Keratinocyte (primary cell): ENCODE data around the gene PSMD7.

Experiments
- CTCF ChIP-seq, 3 experiments: IDR thresholded peaks in 1 of 3; conservative IDR thresholded peaks in 1 of 3; optimal IDR thresholded peaks in 1 of 3; 2 replicates in 2 of 3; 3 replicates in 1 of 3; pipeline versions ENCODE3 to v1.5.1; 2011; ENCODE audit warnings: low read length in 3 of 3, mild to moderate bottlenecking in 3 of 3, moderate library complexity in 2 of 3, control low read depth in 1 of 3, inconsistent platforms in 1 of 3; ENCODE audit not compliant: insufficient read depth in 2 of 3; ENCODE audit errors: extremely low read depth in 1 of 3
- EZH2 ChIP-seq: IDR thresholded peaks from one replicate; pipeline ENCODE4 v1.6.1; 2012; ENCODE audit warnings: inconsistent platforms, mild to moderate bottlenecking, low read length, moderate library complexity

GRCh38 chr16:74304835-74305176, 8.2 kb downstream of the PSMD7 start:
- TF ChIP-seq EZH2: no peak
- no peak for TF ChIP-seq CTCF (optimal IDR thresholded peaks at IDR 0.05 in 1 of 3, IDR thresholded peaks at IDR 0.05 in 1 of 3, conservative IDR thresholded peaks at IDR 0.05 in 1 of 3; ENCODE audit: extremely low read depth in 1 of 3, insufficient read depth in 2 of 3, low read length in 3 of 3)
